ENCODE measurements around the gene FHOD1. TPM values are rescaled to one million over a fixed set of nuclear protein-coding genes. Genes with fewer than 3 reads are reported as not detected.

FHOD1 gene
- total RNA-seq, 2 experiments from 2014 or later, result 75.5 to 77.2 TPM

GRCh38 chr16:67258161-67258835 lies 11.0 kb upstream of the FHOD1 start:
- no peaks in the 10 kb centered on the region for H3K9me3 Mint-ChIP-seq (ENCODE audit: low read depth)
- ChIA-PET POLR2A (no interaction called here), CTCF (interaction anchor here (0.8 to 1.3 kb wide), 3 partner anchors 9 to 149 kb away, joined by 3 to 6 read pairs (median 3); partner anchors contain the start of gene SLC9A5)
- DNase-seq (no peak), ATAC-seq (no peak)
- H3K36me3 Mint-ChIP-seq (ENCODE audit: low read depth), result peaks cover 2% of the 10 kb centered on the region
- no peak overlapping the region for H3K27ac Mint-ChIP-seq
- peaks cover 2% of the 10 kb centered on the region for H3K4me1 Mint-ChIP-seq
- H3K4me3 Mint-ChIP-seq, result no peak overlapping the region
- no peaks in the 10 kb centered on the region for H3K27me3 Mint-ChIP-seq
- intact Hi-C loops (cut with DNase I, micrococcal nuclease), result no loop called here

- no peak for DNase-seq
- Mint-ChIP-seq H3K9me3 (ENCODE audit: low read depth) (no peaks in the 10 kb centered on the region), H3K36me3 (ENCODE audit: low read depth) (peaks cover 2% of the 10 kb centered on the region), H3K4me1 (peaks cover 2% of the 10 kb centered on the region), H3K27ac (no peak overlapping the region), H3K4me3 (no peak overlapping the region), H3K27me3 (no peaks in the 10 kb centered on the region)
- ATAC-seq, result no peak
- ChIA-PET POLR2A (no interaction called here), CTCF (interaction anchor here (0.8 to 1.3 kb wide), 2 partner anchors 144 to 150 kb away, joined by 3 to 6 read pairs; no protein-coding TSS in a partner anchor)
- intact Hi-C loops (cut with DNase I, micrococcal nuclease), result no loop called here
Observed at GRCh38 chr16:67257486-67258160, 10.3 kb upstream of the FHOD1 start.

GRCh38 chr16:67256701-67257230 lies 9.5 kb upstream of the FHOD1 start:
- no peak for DNase-seq
- ChIA-PET POLR2A (interaction anchor here (0.6 kb wide), 1 partner anchor 160 kb away, joined by 3 read pairs; the partner anchor contains the start of gene ZDHHC1), CTCF (no interaction called here)
- H3K27me3 Mint-ChIP-seq, result no peaks in the 10 kb centered on the region
- H3K9me3 Mint-ChIP-seq (ENCODE audit: low read depth), result no peaks in the 10 kb centered on the region
- ATAC-seq, result no peak
- H3K36me3 Mint-ChIP-seq (ENCODE audit: low read depth), result peaks cover 2% of the 10 kb centered on the region
- no peak overlapping the region for H3K4me3 Mint-ChIP-seq
- no peak overlapping the region for H3K27ac Mint-ChIP-seq
- intact Hi-C loops (cut with DNase I, micrococcal nuclease), result no loop called here
- H3K4me1 Mint-ChIP-seq, result peaks cover 2% of the 10 kb centered on the region

GRCh38 chr16:67255553-67256221 lies 8.4 kb upstream of the FHOD1 start:
- ChIA-PET CTCF (interaction anchor here (0.5 to 0.7 kb wide), 2 partner anchors 192 to 1964 kb away, joined by 3 read pairs; no protein-coding TSS in a partner anchor), POLR2A (no interaction called here)
- intact Hi-C loops (cut with DNase I, micrococcal nuclease), result no loop called here
- no peaks in the 10 kb centered on the region for H3K4me1 Mint-ChIP-seq
- H3K4me3 Mint-ChIP-seq, result no peak overlapping the region
- DNase-seq (no peak), ATAC-seq (no peak)
- peaks cover 2% of the 10 kb centered on the region for H3K36me3 Mint-ChIP-seq (ENCODE audit: low read depth)
- H3K27ac Mint-ChIP-seq, result no peak overlapping the region
- H3K27me3 Mint-ChIP-seq, result no peaks in the 10 kb centered on the region
- no peaks in the 10 kb centered on the region for H3K9me3 Mint-ChIP-seq (ENCODE audit: low read depth)

- Mint-ChIP-seq H3K27ac (no peak overlapping the region), H3K4me3 (no peak overlapping the region), H3K36me3 (ENCODE audit: low read depth) (peaks cover 2% of the 10 kb centered on the region), H3K4me1 (peaks cover 5% of the 10 kb centered on the region), H3K27me3 (peaks cover 4% of the 10 kb centered on the region), H3K9me3 (ENCODE audit: low read depth) (no peaks in the 10 kb centered on the region)
- DNase-seq (no peak), ATAC-seq (no peak)
- CTCF ChIA-PET, result interaction anchor here (0.5 kb wide), 1 partner anchor 1965 kb away, joined by 3 read pairs; no protein-coding TSS in a partner anchor
- intact Hi-C loops (cut with DNase I, micrococcal nuclease), result no loop called here
- POLR2A ChIA-PET, result no interaction called here
Observed at GRCh38 chr16:67254801-67255552, 7.7 kb upstream of the FHOD1 start.

GRCh38 chr16:67252609-67253497 lies 5.6 kb upstream of the FHOD1 start:
- intact Hi-C loops (cut with DNase I, micrococcal nuclease), result no loop called here
- H3K4me3 Mint-ChIP-seq, result no peak overlapping the region
- no peak for DNase-seq
- H3K36me3 Mint-ChIP-seq (ENCODE audit: low read depth), result no peaks in the 10 kb centered on the region
- ChIA-PET POLR2A (interaction anchor here (0.8 to 1.0 kb wide), 2 partner anchors 8 to 9 kb away, joined by 3 read pairs; no protein-coding TSS in a partner anchor), CTCF (interaction anchor here (0.7 kb wide), 2 partner anchors 48 to 966 kb away, joined by 3 to 5 read pairs; no protein-coding TSS in a partner anchor)
- peaks cover 11% of the 10 kb centered on the region for H3K27me3 Mint-ChIP-seq
- no peak overlapping the region for H3K27ac Mint-ChIP-seq
- H3K9me3 Mint-ChIP-seq (ENCODE audit: low read depth), result no peaks in the 10 kb centered on the region
- peaks cover 19% of the 10 kb centered on the region for H3K4me1 Mint-ChIP-seq
- ATAC-seq, result no peak

- DNase-seq (no peak), ATAC-seq (no peak)
- ChIA-PET POLR2A (no interaction called here), CTCF (interaction anchor here (0.6 kb wide), 1 partner anchor 101 kb away, joined by 3 read pairs; no protein-coding TSS in a partner anchor)
- Mint-ChIP-seq H3K36me3 (ENCODE audit: low read depth) (peaks cover 3% of the 10 kb centered on the region), H3K27ac (no peak overlapping the region), H3K9me3 (ENCODE audit: low read depth) (no peaks in the 10 kb centered on the region), H3K27me3 (peaks cover 11% of the 10 kb centered on the region), H3K4me3 (peak overlapping the region; percentile 87), H3K4me1 (peaks cover 32% of the 10 kb centered on the region)
- intact Hi-C loops (cut with DNase I, micrococcal nuclease), result no loop called here
Observed at GRCh38 chr16:67250045-67250327, 2.7 kb upstream of the FHOD1 start.

- ATAC-seq (no peak), DNase-seq (peak; percentile 36)
- Mint-ChIP-seq H3K36me3 (ENCODE audit: low read depth) (peaks cover 4% of the 10 kb centered on the region), H3K9me3 (ENCODE audit: low read depth) (no peaks in the 10 kb centered on the region), H3K27me3 (peaks cover 11% of the 10 kb centered on the region), H3K4me3 (peak overlapping the region; percentile 87), H3K4me1 (peaks cover 38% of the 10 kb centered on the region), H3K27ac (peak overlapping the region; percentile 75)
- CTCF ChIA-PET, result interaction anchor here (0.6 to 1.0 kb wide), 4 partner anchors 9 to 231 kb away, joined by 3 read pairs; no protein-coding TSS in a partner anchor
- POLR2A ChIA-PET, result interaction anchor here (0.7 kb wide), 1 partner anchor 25 kb away, joined by 3 read pairs; no protein-coding TSS in a partner anchor
- intact Hi-C loops (cut with DNase I, micrococcal nuclease), result loop anchor here (5.0 to 10.0 kb wide), 3 partner anchors 413 to 688 kb away; partner anchors contain the start of genes ACD (in 1 of the 2), DYNC1LI2 (in 1 of the 2), PARD6A (in 1 of the 2) and PSMB10 (in 1 of the 2)
Observed at GRCh38 chr16:67249178-67250044, 2.1 kb upstream of the FHOD1 start.

GRCh38 chr16:67248401-67249177 lies 1.3 kb upstream of the FHOD1 start, which contains the start of gene SLC9A5:
Gene SLC9A5 (plus strand): TSS chr16:67248979. CDS start chr16:67249015, 36 bp downstream.
- CTCF ChIA-PET, result interaction anchor here (0.6 to 1.4 kb wide), 10 partner anchors 8 to 230 kb away, joined by 3 to 5 read pairs (median 3); partner anchors contain the start of gene HSD11B2
- POLR2A ChIA-PET, result interaction anchor here (0.6 to 2.1 kb wide), 3 partner anchors 16 to 25 kb away, joined by 3 to 9 read pairs (median 3); partner anchors contain the start of gene TMEM208
- Mint-ChIP-seq H3K27me3 (peaks cover 11% of the 10 kb centered on the region), H3K9me3 (ENCODE audit: low read depth) (no peaks in the 10 kb centered on the region), H3K4me1 (peaks cover 46% of the 10 kb centered on the region), H3K4me3 (peak within 1 kb of the TSS; percentile 87), H3K27ac (peak within 1 kb of the TSS; percentile 79), H3K36me3 (ENCODE audit: low read depth) (peaks cover 4% of the 10 kb centered on the region)
- ATAC-seq (no peak), DNase-seq (peak; percentile 56)
- intact Hi-C loops (cut with DNase I, micrococcal nuclease), result loop anchor here (5.0 to 10.0 kb wide), 3 partner anchors 414 to 689 kb away; partner anchors contain the start of genes ACD (in 1 of the 2), DYNC1LI2 (in 1 of the 2), PARD6A (in 1 of the 2) and PSMB10 (in 1 of the 2)

All from activated CD4-positive, alpha-beta T cell treated with anti-CD3 and anti-CD28 coated beads for 36 hours (primary cell).